ENCODE measurements around the gene PAGR1.
"Not testable (repeated sequence)": the region's sequence is repeated elsewhere in the genome, so short reads cannot be mapped to it uniquely, and the experiment has no call there.

PAGR1 gene

GRCh38 chr16:29825145-29826044, 9.4 kb downstream of the PAGR1 start:
- Histone ChIP-seq H3K4me1 (peaks cover 7 to 69% (median 55%) of the 10 kb centered on the region in 4 donors), H3K9me3 (no peaks in the 10 kb centered on the region), H3K36me3 (peaks cover 0 to 9% (median 1%) of the 10 kb centered on the region in 3 donors), H3K4me3 (no peak overlapping the region), H3K27me3 (no peaks in the 10 kb centered on the region), H3K27ac (peak overlapping the region; percentile 60 to 64)
- intact Hi-C loops (cut with DNase I; ENCODE audit: low total_unique reads): loop anchor here (5.0 kb wide), 1 partner anchor 37 kb away; the partner anchor contains the start of gene CDIPT
- DNase-seq: no peak
- TF ChIP-seq, protein P1, sequence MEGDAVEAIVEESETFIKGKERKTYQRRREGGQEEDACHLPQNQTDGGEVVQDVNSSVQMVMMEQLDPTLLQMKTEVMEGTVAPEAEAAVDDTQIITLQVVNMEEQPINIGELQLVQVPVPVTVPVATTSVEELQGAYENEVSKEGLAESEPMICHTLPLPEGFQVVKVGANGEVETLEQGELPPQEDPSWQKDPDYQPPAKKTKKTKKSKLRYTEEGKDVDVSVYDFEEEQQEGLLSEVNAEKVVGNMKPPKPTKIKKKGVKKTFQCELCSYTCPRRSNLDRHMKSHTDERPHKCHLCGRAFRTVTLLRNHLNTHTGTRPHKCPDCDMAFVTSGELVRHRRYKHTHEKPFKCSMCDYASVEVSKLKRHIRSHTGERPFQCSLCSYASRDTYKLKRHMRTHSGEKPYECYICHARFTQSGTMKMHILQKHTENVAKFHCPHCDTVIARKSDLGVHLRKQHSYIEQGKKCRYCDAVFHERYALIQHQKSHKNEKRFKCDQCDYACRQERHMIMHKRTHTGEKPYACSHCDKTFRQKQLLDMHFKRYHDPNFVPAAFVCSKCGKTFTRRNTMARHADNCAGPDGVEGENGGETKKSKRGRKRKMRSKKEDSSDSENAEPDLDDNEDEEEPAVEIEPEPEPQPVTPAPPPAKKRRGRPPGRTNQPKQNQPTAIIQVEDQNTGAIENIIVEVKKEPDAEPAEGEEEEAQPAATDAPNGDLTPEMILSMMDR (IDR thresholded peaks at IDR 0.05): no peak

DNA sequence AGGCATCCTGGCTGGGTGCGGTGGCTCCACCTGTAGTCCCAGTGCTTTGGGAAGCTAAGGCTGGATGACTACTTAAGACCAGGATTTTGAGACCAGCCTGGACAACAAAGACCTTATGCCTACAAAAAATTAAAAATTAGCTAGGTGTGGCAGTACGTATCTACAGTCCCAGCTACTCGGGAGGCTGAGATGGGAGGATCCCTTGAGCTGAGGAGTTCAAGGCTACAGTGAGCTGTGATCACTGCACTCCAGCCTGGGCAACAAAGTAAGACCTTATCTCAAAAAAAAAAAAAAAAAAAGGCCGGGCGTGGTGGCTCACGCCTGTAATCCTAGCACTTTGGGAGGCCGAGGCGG, 10.4 kb downstream of the PAGR1 start:
- peaks cover 7 to 67% (median 51%) of the 10 kb centered on the region in 4 donors for H3K4me1 ChIP-seq
- H3K27ac ChIP-seq: peak overlapping the region; percentile 60 to 64

DNA sequence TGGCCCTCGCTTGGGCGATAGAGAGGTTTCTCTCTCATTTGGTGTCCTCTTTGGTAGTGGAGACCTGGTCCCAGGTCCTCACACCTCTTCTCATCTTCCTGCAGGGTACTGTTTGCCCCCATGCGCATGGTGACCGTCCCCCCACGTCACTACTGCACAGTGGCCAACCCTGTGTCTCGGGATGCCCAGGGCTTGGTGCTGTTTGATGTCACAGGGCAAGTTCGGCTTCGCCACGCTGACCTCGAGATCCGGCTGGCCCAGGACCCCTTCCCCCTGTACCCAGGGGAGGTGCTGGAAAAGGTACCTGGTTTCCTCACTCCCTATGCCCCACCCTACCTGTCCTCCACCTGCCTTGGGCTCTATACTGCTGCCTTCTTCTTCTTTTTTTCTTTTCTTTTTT, 14.8 kb downstream of the PAGR1 start:
- H3K36me3 ChIP-seq: peaks cover 42 to 60% (median 43%) of the 10 kb centered on the region in 3 donors
- TF ChIP-seq, protein P1 (IDR thresholded peaks at IDR 0.05): no peak
- intact Hi-C loops (cut with DNase I; ENCODE audit: low total_unique reads): no loop called here
- H3K27ac ChIP-seq: no peak overlapping the region
- H3K4me1 ChIP-seq: peaks cover 0 to 27% (median 9%) of the 10 kb centered on the region in 4 donors
- no peak overlapping the region for H3K4me3 ChIP-seq
- no peaks in the 10 kb centered on the region for H3K9me3 ChIP-seq
- no peak for DNase-seq
- H3K27me3 ChIP-seq: no peaks in the 10 kb centered on the region

More for the DNA sequence above, 10.4 kb downstream of the PAGR1 start:
- no peak overlapping the region for H3K4me3 ChIP-seq
- peaks cover 5 to 19% (median 11%) of the 10 kb centered on the region in 3 donors for H3K36me3 ChIP-seq
- no peak for DNase-seq
- intact Hi-C loops (cut with DNase I; ENCODE audit: low total_unique reads): loop anchor here (5.0 kb wide), 1 partner anchor 36 kb away; the partner anchor contains the start of gene CDIPT
- no peaks in the 10 kb centered on the region for H3K9me3 ChIP-seq
- no peaks in the 10 kb centered on the region for H3K27me3 ChIP-seq
- TF ChIP-seq, protein P1 (IDR thresholded peaks at IDR 0.05): no peak

DNA sequence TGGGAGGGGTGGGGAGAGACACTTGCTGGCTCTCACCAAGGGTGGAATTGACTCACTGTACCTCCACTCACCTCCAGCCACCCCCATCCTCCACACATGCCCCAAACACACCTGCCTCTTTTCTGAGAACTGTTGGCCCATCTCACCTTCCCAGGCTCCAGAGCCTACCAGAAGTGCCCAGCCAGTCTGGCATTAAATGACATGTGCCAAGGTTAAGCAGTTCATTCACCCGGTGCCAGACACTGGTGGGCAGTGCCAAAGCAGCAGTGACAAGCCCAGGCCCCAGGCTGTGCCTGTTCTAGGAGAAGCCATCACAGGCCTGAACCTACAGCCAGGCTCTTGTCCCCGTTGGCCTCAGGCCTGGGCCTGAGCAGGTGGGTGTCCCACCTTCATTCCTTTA, 15.5 kb downstream of the PAGR1 start:
- peaks cover 48 to 67% (median 48%) of the 10 kb centered on the region in 3 donors for H3K36me3 ChIP-seq
- H3K27me3 ChIP-seq: no peaks in the 10 kb centered on the region
- peaks cover 0 to 21% (median 4%) of the 10 kb centered on the region in 4 donors for H3K4me1 ChIP-seq
- DNase-seq: no peak
- no peaks in the 10 kb centered on the region for H3K9me3 ChIP-seq
- H3K27ac ChIP-seq: no peak overlapping the region
- H3K4me3 ChIP-seq: no peak overlapping the region
- intact Hi-C loops (cut with DNase I; ENCODE audit: low total_unique reads): no loop called here
- TF ChIP-seq, protein P1 (IDR thresholded peaks at IDR 0.05): no peak

GRCh38 chr16:29833219-29833618, 17.3 kb downstream of the PAGR1 start:
- H3K9me3 ChIP-seq; DNase-seq; H3K4me3 ChIP-seq; H3K27me3 ChIP-seq; intact Hi-C loops (cut with DNase I; ENCODE audit: low total_unique reads); H3K27ac ChIP-seq: not testable (repeated sequence)
- peaks cover 64 to 85% (median 65%) of the 10 kb centered on the region in 3 donors for H3K36me3 ChIP-seq
- peaks cover 0 to 11% (median 0%) of the 10 kb centered on the region in 4 donors for H3K4me1 ChIP-seq

DNA sequence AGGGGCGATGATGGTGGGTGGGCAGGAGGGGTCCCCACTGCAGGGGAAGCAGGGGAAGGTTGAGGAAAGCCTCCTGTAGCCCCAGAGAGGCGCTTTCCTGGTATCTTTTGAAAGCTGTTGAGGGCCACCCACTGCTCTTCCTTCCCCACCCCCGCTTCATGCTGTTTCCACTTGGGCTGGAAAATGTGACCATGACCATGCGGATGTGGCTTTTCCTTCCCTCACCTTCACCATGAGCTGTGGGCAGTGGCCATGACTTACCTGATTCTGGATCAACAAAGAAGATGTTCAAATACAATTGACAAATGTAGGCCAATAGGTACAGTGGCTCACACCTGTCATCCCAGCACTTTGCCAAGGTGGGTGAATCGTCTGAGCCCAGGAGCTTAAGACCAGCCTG, 18.1 kb downstream of the PAGR1 start:
- intact Hi-C loops (cut with DNase I; ENCODE audit: low total_unique reads): no loop called here
- no peaks in the 10 kb centered on the region for H3K27me3 ChIP-seq
- no peaks in the 10 kb centered on the region for H3K9me3 ChIP-seq
- peaks cover 72 to 93% (median 74%) of the 10 kb centered on the region in 3 donors for H3K36me3 ChIP-seq
- TF ChIP-seq, protein P1 (IDR thresholded peaks at IDR 0.05): no peak
- peaks cover 0 to 11% (median 0%) of the 10 kb centered on the region in 4 donors for H3K4me1 ChIP-seq
- no peak overlapping the region for H3K27ac ChIP-seq
- no peak overlapping the region for H3K4me3 ChIP-seq
- DNase-seq: no peak

All from tibial artery (tissue), 4 donors.